SK-N-SH treated with all-trans-retinoic acid at 6 μM for 48 hours (cell line): ENCODE measurements around the gene HEATR3.

ENCODE experiments used
- ATAC-seq: fragments of 200-7000 bp; cut with Tn5 transposase; 3 replicates; pipeline ENCODE4 v1.9.1; 2020; ENCODE audit warnings: mild to moderate bottlenecking, moderate library complexity
- ARNTL ChIP-seq: fragments of 450-650 bp; formaldehyde crosslinking; IDR thresholded peaks from 2 replicates; pipeline ENCODE4 v1.5.0; 2020; ENCODE audit warnings: low read depth, mild to moderate bottlenecking, moderate library complexity, borderline replicate concordance
- BACH2 ChIP-seq: fragments of 250-450 bp; sonication (Bioruptor Pico); IDR thresholded peaks from 2 replicates; pipeline ENCODE4 v1.9.0; 2021; ENCODE audit warnings: mild to moderate bottlenecking, borderline replicate concordance
- CREB5 ChIP-seq: fragments of 250-450 bp; sonication (Bioruptor Pico); IDR thresholded peaks from 2 replicates; pipeline ENCODE4 v1.5.1; 2020; ENCODE audit warnings: low read depth, mild to moderate bottlenecking, moderate library complexity
- CSDC2 ChIP-seq: fragments of 250-450 bp; sonication (Bioruptor Pico); IDR thresholded peaks from 2 replicates; pipeline ENCODE4 v1.5.0; 2020; ENCODE audit warnings: mild to moderate bottlenecking, moderate library complexity
- CSRNP3 ChIP-seq: fragments of 250-450 bp; sonication (Bioruptor Pico); IDR thresholded peaks from 2 replicates; pipeline ENCODE4 v1.5.1; 2021; ENCODE audit warnings: mild to moderate bottlenecking, moderate library complexity
- ESRRG ChIP-seq: fragments of 250-450 bp; sonication (Bioruptor Pico); IDR thresholded peaks from 2 replicates; pipeline ENCODE4 v1.6.1; 2021; ENCODE audit warnings: mild to moderate bottlenecking
- ISL1 ChIP-seq: fragments of 250-450 bp; sonication (Bioruptor Pico); IDR thresholded peaks from 2 replicates; pipeline ENCODE4 v2.1.2; 2022; ENCODE audit warnings: mild to moderate bottlenecking, moderate library complexity
- OSR1 ChIP-seq: fragments of 250-450 bp; sonication (Bioruptor Pico); IDR thresholded peaks from 2 replicates; pipeline ENCODE4 v1.8.0; 2022; ENCODE audit warnings: moderate library complexity, mild to moderate bottlenecking, inconsistent platforms
- PATZ1 ChIP-seq: fragments of 250-450 bp; sonication (Bioruptor Pico); IDR thresholded peaks from 2 replicates; pipeline ENCODE4 v1.8.0; 2020; ENCODE audit warnings: mild to moderate bottlenecking, moderate library complexity, borderline replicate concordance
- PPARA ChIP-seq: fragments of 250-450 bp; sonication (Bioruptor Pico); IDR thresholded peaks from 2 replicates; pipeline ENCODE4 v1.5.0; 2020; ENCODE audit warnings: mild to moderate bottlenecking, borderline replicate concordance
- RARB ChIP-seq: fragments of 250-450 bp; sonication (Bioruptor Pico); IDR thresholded peaks from 2 replicates; pipeline ENCODE4 v1.8.0; 2021; ENCODE audit warnings: mild to moderate bottlenecking, moderate library complexity
- SNAI2 ChIP-seq: fragments of 250-450 bp; sonication (Bioruptor Pico); IDR thresholded peaks from 2 replicates; pipeline ENCODE4 v1.5.0; 2020; ENCODE audit warnings: mild to moderate bottlenecking, moderate library complexity
- TCF4 ChIP-seq: fragments of 250-450 bp; sonication (Bioruptor Pico); IDR thresholded peaks from 2 replicates; pipeline ENCODE4 v1.8.0; 2021; ENCODE audit warnings: mild to moderate bottlenecking, moderate library complexity, borderline replicate concordance
- TOX ChIP-seq: fragments of 250-450 bp; sonication (Bioruptor Pico); IDR thresholded peaks from 2 replicates; pipeline ENCODE4 v1.8.0; 2021; ENCODE audit warnings: mild to moderate bottlenecking, moderate library complexity, borderline replicate concordance
- ZC3H10 ChIP-seq: fragments of 250-450 bp; sonication (Bioruptor Pico); IDR thresholded peaks from 2 replicates; pipeline ENCODE4 v1.5.1; 2021; ENCODE audit warnings: mild to moderate bottlenecking, moderate library complexity
- ZFP3 ChIP-seq: fragments of 250-450 bp; sonication (Bioruptor Pico); IDR thresholded peaks from 2 replicates; pipeline ENCODE4 v1.5.0; 2020; ENCODE audit warnings: mild to moderate bottlenecking, moderate library complexity
- ZFP30 ChIP-seq: fragments of 450-650 bp; formaldehyde crosslinking; IDR thresholded peaks from 2 replicates; pipeline ENCODE4 v1.5.0; 2022; ENCODE audit warnings: mild to moderate bottlenecking, moderate library complexity
- ZNF565 ChIP-seq: fragments of 450-650 bp; formaldehyde crosslinking; conservative IDR thresholded peaks from 2 replicates; pipeline ENCODE4 v1.5.0; 2020; ENCODE audit warnings: low read depth, mild to moderate bottlenecking, moderate library complexity
- ZNF8 ChIP-seq: fragments of 450-650 bp; formaldehyde crosslinking; IDR thresholded peaks from 2 replicates; pipeline ENCODE4 v1.5.0; 2020; ENCODE audit warnings: mild to moderate bottlenecking, moderate library complexity
- TF ChIP-seq, protein P1 (sequence below): fragments of 250-450 bp; sonication (Bioruptor Pico); IDR thresholded peaks from 2 replicates; pipeline ENCODE4 v1.8.0; 2021; ENCODE audit warnings: low read depth, mild to moderate bottlenecking, moderate library complexity, borderline replicate concordance

HEATR3 gene

GRCh38 chr16:50021544-50021943 lies 44.2 kb upstream of the HEATR3 start:
- ATAC-seq, result no peak
- TF ChIP-seq CSRNP3 (no peak), CREB5 (CRISPR knock-in tag) (no peak), TOX (CRISPR knock-in tag) (no peak), ZFP30 (CRISPR knock-in tag) (no peak), ISL1 (no peak), ARNTL (no peak), RARB (CRISPR knock-in tag) (no peak), TCF4 (CRISPR knock-in tag) (no peak), ZNF565 (CRISPR knock-in tag) (no peak), PATZ1 (CRISPR knock-in tag) (no peak), OSR1 (CRISPR knock-in tag) (no peak), PPARA (no peak), ZFP3 (CRISPR knock-in tag) (no peak), SNAI2 (CRISPR knock-in tag) (no peak), CSDC2 (CRISPR knock-in tag) (no peak), ESRRG (no peak), ZC3H10 (CRISPR knock-in tag) (no peak), BACH2 (CRISPR knock-in tag) (no peak)
- TF ChIP-seq, protein P1, sequence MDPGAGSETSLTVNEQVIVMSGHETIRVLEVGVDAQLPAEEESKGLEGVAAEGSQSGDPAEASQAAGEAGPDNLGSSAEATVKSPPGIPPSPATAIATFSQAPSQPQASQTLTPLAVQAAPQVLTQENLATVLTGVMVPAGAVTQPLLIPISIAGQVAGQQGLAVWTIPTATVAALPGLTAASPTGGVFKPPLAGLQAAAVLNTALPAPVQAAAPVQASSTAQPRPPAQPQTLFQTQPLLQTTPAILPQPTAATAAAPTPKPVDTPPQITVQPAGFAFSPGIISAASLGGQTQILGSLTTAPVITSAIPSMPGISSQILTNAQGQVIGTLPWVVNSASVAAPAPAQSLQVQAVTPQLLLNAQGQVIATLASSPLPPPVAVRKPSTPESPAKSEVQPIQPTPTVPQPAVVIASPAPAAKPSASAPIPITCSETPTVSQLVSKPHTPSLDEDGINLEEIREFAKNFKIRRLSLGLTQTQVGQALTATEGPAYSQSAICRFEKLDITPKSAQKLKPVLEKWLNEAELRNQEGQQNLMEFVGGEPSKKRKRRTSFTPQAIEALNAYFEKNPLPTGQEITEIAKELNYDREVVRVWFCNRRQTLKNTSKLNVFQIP (CRISPR knock-in tag), result no peak

GRCh38 chr16:50023641-50024040 lies 42.1 kb upstream of the HEATR3 start:
- no peak for ATAC-seq

DNA sequence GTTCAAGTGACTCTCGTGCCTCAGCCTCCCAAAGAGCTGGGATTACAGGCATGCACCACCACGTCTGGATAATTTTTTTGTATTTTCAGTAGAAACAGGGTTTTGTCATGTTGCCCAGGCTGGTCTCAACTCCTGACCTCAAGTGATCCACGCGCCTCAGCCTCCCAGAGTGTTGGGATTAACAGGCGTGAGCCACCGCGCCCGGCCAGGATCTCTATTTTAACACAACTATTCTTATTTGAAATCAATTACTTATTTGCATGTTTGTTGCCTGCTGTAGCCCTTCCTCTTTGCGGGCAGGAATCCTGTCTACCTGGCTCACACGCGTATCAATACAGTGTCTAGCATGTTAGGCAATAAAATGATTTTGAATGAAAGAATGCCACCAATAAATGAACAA lies 41.6 kb upstream of the HEATR3 start:
- TF ChIP-seq, protein P1 (CRISPR knock-in tag), result no peak
- TF ChIP-seq TOX (CRISPR knock-in tag) (no peak), BACH2 (CRISPR knock-in tag) (no peak), ARNTL (no peak)
- no peak for ATAC-seq

More at GRCh38 chr16:50023641-50024040, 42.1 kb upstream of the HEATR3 start:
- TF ChIP-seq ZNF565 (CRISPR knock-in tag) (no peak), ZC3H10 (CRISPR knock-in tag) (no peak), BACH2 (CRISPR knock-in tag) (no peak), ISL1 (no peak), ZFP30 (CRISPR knock-in tag) (no peak)

GRCh38 chr16:50024684-50025536 lies 40.9 kb upstream of the HEATR3 start, which contains the start of gene CNEP1R1:
CNEP1R1 (plus strand) TSS chr16:50025225; CDS start chr16:50025316, 91 bp downstream.
- peak; percentile 99 for ATAC-seq
- no peak for TF ChIP-seq ZNF8 (CRISPR knock-in tag)
- peak; percentile 59; the same call in 1 of the 2 replicates for TF ChIP-seq PATZ1 (CRISPR knock-in tag)
- TF ChIP-seq, protein P1 (CRISPR knock-in tag), result no peak
- no peak for TF ChIP-seq ARNTL
- TF ChIP-seq CREB5 (CRISPR knock-in tag), result no peak
- TF ChIP-seq TCF4 (CRISPR knock-in tag), result no peak
- TF ChIP-seq ISL1, result no peak
- no peak for TF ChIP-seq OSR1 (CRISPR knock-in tag)
